GOT3 (cell line): ENCODE results near the gene RBM4.
A peak's percentile ranks its signal among the peaks of the same experiment; 100 is the strongest.

Source experiments
- DNase-seq: peaks from one replicate; lab custom pipeline; 2025; ENCODE audit warnings: mixed read lengths; lab: John Stamatoyannopoulos, UW

The RBM4 gene

GRCh38 chr11:66659763-66660162, 21.3 kb downstream of the RBM4 start:
- no peak for DNase-seq

GRCh38 chr11:66663741-66664296, 25.3 kb downstream of the RBM4 start:
- DNase-seq: no peak

GRCh38 chr11:66665369-66665768, 26.9 kb downstream of the RBM4 start:
- DNase-seq: no peak

- DNase-seq: no peak
Measured at GRCh38 chr11:66670816-66671215, 32.3 kb downstream of the RBM4 start.

GRCh38 chr11:66674964-66675602, 36.6 kb downstream of the RBM4 start:
- DNase-seq: no peak

GRCh38 chr11:66676282-66676919, 37.9 kb downstream of the RBM4 start:
- DNase-seq: no peak

- no peak for DNase-seq
Measured at GRCh38 chr11:66676931-66677598, 38.6 kb downstream of the RBM4 start.

- DNase-seq: peak; percentile 84
Measured at GRCh38 chr11:66677599-66678375, 39.3 kb downstream of the RBM4 start, which contains the start of gene RBM4B. Gene RBM4B (minus strand): TSS chr11:66677887. CDS start chr11:66677079, 808 bp downstream.

- DNase-seq: no peak
Measured at GRCh38 chr11:66680966-66681645, 42.6 kb downstream of the RBM4 start.

GRCh38 chr11:66683877-66684276, 45.4 kb downstream of the RBM4 start:
- DNase-seq: no peak

- DNase-seq: no peak
Measured at GRCh38 chr11:66684635-66685034, 46.1 kb downstream of the RBM4 start.

- DNase-seq: no peak
Measured at GRCh38 chr11:66685276-66686099, 47.0 kb downstream of the RBM4 start.

GRCh38 chr11:66686100-66686785, 47.7 kb downstream of the RBM4 start:
- no peak for DNase-seq

- DNase-seq: no peak
Measured at GRCh38 chr11:66686801-66687750, 48.6 kb downstream of the RBM4 start.

GRCh38 chr11:66687831-66688281, 49.4 kb downstream of the RBM4 start:
- DNase-seq: no peak

GRCh38 chr11:66688561-66689534, 50.3 kb downstream of the RBM4 start:
- DNase-seq: no peak
